Subcutaneous adipose tissue (tissue), 4 donors: ENCODE data around the gene RWDD4. TPM values are rescaled to one million over a fixed set of nuclear protein-coding genes. Genes with fewer than 3 reads are reported as not detected.

Experiments used
- total RNA-seq, 4 donors: library from RNA; depleted of rRNA; stranded (reverse); fragments of >200 nt; gene quantifications; one replicate each; pipeline ENCODE4 v1.1.0, GENCODE V29; 2016
- TF ChIP-seq, protein P1 (sequence below): fragments of 450-650 bp; IDR thresholded peaks from one replicate; pipeline ENCODE4 v1.5.1; 2016; ENCODE audit warnings: low read depth, mild to moderate bottlenecking, control low read depth, antibody characterized with exemption, moderate library complexity

The RWDD4 gene
- total RNA-seq, 4 donors from 2014 or later: 16.5 to 33.4 (median 17.5) TPM

GRCh38 chr4:183686461-183686860 is 27.5 kb upstream of the RWDD4 start:
- TF ChIP-seq, protein P1, sequence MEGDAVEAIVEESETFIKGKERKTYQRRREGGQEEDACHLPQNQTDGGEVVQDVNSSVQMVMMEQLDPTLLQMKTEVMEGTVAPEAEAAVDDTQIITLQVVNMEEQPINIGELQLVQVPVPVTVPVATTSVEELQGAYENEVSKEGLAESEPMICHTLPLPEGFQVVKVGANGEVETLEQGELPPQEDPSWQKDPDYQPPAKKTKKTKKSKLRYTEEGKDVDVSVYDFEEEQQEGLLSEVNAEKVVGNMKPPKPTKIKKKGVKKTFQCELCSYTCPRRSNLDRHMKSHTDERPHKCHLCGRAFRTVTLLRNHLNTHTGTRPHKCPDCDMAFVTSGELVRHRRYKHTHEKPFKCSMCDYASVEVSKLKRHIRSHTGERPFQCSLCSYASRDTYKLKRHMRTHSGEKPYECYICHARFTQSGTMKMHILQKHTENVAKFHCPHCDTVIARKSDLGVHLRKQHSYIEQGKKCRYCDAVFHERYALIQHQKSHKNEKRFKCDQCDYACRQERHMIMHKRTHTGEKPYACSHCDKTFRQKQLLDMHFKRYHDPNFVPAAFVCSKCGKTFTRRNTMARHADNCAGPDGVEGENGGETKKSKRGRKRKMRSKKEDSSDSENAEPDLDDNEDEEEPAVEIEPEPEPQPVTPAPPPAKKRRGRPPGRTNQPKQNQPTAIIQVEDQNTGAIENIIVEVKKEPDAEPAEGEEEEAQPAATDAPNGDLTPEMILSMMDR: no peak

GRCh38 chr4:183681119-183681518 is 22.1 kb upstream of the RWDD4 start:
- TF ChIP-seq, protein P1: no peak

DNA sequence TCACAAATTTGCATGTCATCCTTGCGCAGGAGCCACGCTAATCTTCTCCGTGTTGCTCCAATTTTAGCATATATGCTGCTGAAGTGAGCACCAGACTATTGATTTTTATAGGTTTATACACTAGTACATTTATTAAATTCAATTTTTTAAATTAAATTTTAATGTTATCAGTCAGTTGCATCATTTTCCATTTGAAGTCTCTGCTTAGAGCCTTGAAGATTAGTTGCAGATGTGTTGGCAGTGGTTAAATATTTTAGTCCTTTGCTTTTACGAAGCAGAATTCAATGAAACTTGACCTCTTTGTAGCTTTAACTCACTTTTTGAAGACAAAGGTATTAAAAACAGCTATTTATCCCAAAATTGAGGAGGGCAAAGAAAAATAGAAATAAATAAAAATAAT is 16.6 kb upstream of the RWDD4 start:
- TF ChIP-seq, protein P1: no peak

DNA sequence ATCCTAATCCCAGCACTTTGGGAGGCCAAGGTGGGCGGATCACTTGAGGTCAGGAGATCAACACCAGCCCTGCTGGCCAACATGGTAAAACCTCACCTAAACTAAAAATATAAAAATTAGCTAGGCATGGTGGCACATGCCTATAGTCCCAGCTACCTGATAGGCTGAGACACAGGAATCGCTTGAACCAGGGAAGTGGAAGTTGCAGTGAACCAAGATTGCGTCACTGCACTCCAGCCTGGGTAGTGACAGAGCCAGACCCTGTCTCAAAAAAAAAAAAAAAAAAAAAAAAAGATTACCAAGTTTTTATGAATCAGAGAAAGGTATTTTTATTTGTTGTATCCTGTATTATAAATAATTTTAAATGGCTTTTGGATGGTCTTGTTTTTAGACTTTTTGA is 15.2 kb upstream of the RWDD4 start:
- TF ChIP-seq, protein P1: no peak

GRCh38 chr4:183670960-183671555 is 12.1 kb upstream of the RWDD4 start:
- TF ChIP-seq, protein P1: no peak

DNA sequence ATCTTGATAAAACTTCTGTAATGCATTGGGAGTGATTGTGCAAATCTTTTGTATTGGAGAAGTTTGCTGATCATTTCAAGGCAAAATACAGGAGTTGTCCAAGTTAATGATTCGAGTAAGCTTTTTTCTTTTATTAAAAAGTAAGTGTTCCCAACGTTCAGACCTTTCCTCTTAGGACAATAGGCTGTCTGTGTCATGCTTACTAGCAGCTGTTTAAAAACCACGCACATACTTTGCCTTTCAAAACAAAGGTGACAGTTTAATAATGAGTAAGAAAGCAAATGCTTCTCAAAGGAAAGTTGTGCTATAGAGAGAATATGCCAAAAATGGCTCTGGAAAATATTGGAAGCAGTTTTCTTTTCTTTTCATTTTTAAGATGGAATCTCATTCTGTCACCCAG is 11.3 kb upstream of the RWDD4 start:
- TF ChIP-seq, protein P1: no peak

GRCh38 chr4:183666088-183666487 is 7.1 kb upstream of the RWDD4 start:
- TF ChIP-seq, protein P1: no peak
